PC-9 (cell line): Measurements from ENCODE around the gene PLEKHA1. TPM values are rescaled to one million over a fixed set of nuclear protein-coding genes. Genes with fewer than 3 reads are reported as not detected.
A peak's percentile ranks its signal among the peaks of the same experiment; 100 is the strongest.

ENCODE experiments used
- BruUV-seq: library from RNA; stranded (reverse); fragments of 400-500 nt; replicated peaks from 2 replicates; lab custom pipeline; 2021; lab: Mats Ljungman, UMichigan
- CTCF ChIA-PET: fragments of 300-600 bp; sonication (Branson Sonifier 250); formaldehyde crosslinking; loops from one replicate; lab custom pipeline; 2022; ENCODE audit warnings: antibody characterized with exemption; lab: Charles Lee
- POLR2A ChIA-PET: fragments of 300-600 bp; sonication (Branson Sonifier 250); formaldehyde crosslinking; loops from one replicate; lab custom pipeline; 2022; ENCODE audit warnings: antibody characterized with exemption; ENCODE audit not compliant: unreplicated experiment; lab: Charles Lee
- DNase-seq, 2 experiments: peaks; one replicate each; pipeline versions ENCODE4 v3.0.0 to v3.0.0-alpha.2; 2015 to 2022; ENCODE audit warnings: mixed read lengths in 1 of 2
- H2AFZ ChIP-seq: fragments of 200-600 bp; sonication (generic); 2 replicates; pipeline ENCODE4 v1.8.1; 2017; ENCODE audit warnings: antibody characterized with exemption
- H3F3A ChIP-seq: fragments of 200-600 bp; sonication (generic); 2 replicates; pipeline ENCODE4 v1.8.1; 2017; ENCODE audit warnings: antibody characterized with exemption, mild to moderate bottlenecking, low read depth; ENCODE audit not compliant: insufficient read depth
- H3K27ac ChIP-seq: fragments of 200-600 bp; sonication (generic); 2 replicates; pipeline ENCODE4 v1.6.1; 2016; ENCODE audit warnings: mixed run types
- H3K27me3 ChIP-seq: fragments of 200-600 bp; sonication (generic); 2 replicates; pipeline ENCODE4 v1.6.1; 2016; ENCODE audit warnings: low read depth, mixed run types; ENCODE audit not compliant: insufficient read depth
- H3K36me3 ChIP-seq: fragments of 200-600 bp; sonication (generic); 2 replicates; pipeline ENCODE4 v1.6.1; 2016; ENCODE audit warnings: low read depth, mixed run types
- H3K4me1 ChIP-seq: fragments of 200-600 bp; sonication (generic); replicated peaks from 2 replicates; pipeline ENCODE4 v1.6.1; 2016; ENCODE audit warnings: mixed run types; ENCODE audit not compliant: insufficient read depth
- H3K4me2 ChIP-seq: fragments of 200-600 bp; sonication (generic); 2 replicates; pipeline ENCODE4 v1.6.1; 2017; ENCODE audit warnings: mixed run types
- H3K4me3 ChIP-seq: fragments of 200-600 bp; sonication (generic); 2 replicates; pipeline ENCODE4 v1.6.1; 2016; ENCODE audit warnings: mixed run types
- H3K79me2 ChIP-seq: fragments of 200-600 bp; sonication (generic); 2 replicates; pipeline ENCODE4 v1.6.1; 2017; ENCODE audit warnings: low read depth, mixed run types
- H3K9me2 ChIP-seq: fragments of 200-600 bp; sonication (generic); 2 replicates; pipeline ENCODE4 v1.8.1; 2017; ENCODE audit warnings: mild to moderate bottlenecking; ENCODE audit not compliant: insufficient read depth
- H3K9me3 ChIP-seq: fragments of 200-600 bp; sonication (generic); 2 replicates; pipeline ENCODE4 v1.8.1; 2016; ENCODE audit warnings: low read depth; ENCODE audit not compliant: insufficient read depth
- H4K20me1 ChIP-seq: fragments of 200-600 bp; sonication (generic); 2 replicates; pipeline ENCODE4 v1.8.1; 2017; ENCODE audit not compliant: insufficient read depth
- EZH2 ChIP-seq: fragments of 200-600 bp; sonication (generic); IDR thresholded peaks from 2 replicates; pipeline ENCODE4 v1.8.0; 2017; ENCODE audit warnings: antibody characterized with exemption, low read depth
- intact Hi-C: fragments of 100-400 bp; cut with micrococcal nuclease; formaldehyde crosslinking; loops from one replicate; pipeline ENCODE4 v1.10.0; 2022; ENCODE audit not compliant: unreplicated experiment
- total RNA-seq: library from RNA; stranded (reverse); gene quantifications from 2 replicates; pipeline ENCODE4 v1.2.3, GENCODE V29; 2021
- TF ChIP-seq, protein P1 (sequence below): fragments of 200-600 bp; sonication (generic); conservative IDR thresholded peaks from 2 replicates; pipeline ENCODE4 v1.6.1; 2017; ENCODE audit warnings: mixed run types, antibody characterized with exemption, mild to moderate bottlenecking, moderate library complexity

Gene PLEKHA1
- total RNA-seq, 1 experiment from 2014 or later, result 33.8 TPM

DNA sequence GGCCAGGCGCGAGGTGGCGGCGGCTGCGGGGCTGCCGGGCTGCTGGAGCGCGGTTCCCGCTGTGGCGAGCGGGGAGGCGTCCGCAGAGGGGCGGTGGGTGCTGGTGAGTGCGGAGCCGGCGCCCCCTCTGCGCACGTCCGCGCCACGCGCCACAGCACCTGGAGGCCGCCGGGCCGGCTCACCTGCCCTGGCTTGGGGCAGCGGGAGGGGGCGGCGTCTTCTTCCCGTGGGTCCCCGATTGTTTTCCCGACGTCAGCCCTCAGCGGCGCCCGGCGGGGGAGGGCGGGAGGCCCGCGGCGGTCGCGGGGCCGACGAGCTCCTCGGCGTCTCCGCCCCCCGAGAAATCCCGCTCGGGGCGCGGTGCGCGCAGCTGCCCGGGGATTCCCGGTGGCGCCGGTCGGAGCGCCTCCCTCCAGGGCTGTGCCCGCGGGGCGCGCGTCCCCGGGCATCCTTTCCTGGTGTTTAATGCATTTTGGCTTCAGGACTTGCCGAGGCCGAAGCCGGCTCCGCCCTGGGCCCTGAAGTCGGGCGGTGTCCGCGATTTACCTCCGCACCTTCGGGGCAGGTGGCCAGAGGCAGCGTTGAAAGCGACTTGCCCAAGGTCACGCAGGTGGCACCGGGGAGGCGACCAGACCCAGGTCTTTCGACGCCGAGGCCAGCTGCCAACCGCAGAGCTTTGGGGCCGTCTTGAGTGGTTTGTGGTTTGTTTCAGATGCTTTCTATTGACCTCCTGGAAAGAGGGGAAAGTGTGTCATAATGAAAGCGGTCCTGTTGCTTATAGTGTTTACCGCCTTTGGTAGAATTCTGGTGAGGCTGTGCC is 561 bp downstream of the PLEKHA1 start:
- H3K9me2 ChIP-seq, result no peaks in the 10 kb centered on the region
- TF ChIP-seq EZH2, result no peak
- TF ChIP-seq, protein P1, sequence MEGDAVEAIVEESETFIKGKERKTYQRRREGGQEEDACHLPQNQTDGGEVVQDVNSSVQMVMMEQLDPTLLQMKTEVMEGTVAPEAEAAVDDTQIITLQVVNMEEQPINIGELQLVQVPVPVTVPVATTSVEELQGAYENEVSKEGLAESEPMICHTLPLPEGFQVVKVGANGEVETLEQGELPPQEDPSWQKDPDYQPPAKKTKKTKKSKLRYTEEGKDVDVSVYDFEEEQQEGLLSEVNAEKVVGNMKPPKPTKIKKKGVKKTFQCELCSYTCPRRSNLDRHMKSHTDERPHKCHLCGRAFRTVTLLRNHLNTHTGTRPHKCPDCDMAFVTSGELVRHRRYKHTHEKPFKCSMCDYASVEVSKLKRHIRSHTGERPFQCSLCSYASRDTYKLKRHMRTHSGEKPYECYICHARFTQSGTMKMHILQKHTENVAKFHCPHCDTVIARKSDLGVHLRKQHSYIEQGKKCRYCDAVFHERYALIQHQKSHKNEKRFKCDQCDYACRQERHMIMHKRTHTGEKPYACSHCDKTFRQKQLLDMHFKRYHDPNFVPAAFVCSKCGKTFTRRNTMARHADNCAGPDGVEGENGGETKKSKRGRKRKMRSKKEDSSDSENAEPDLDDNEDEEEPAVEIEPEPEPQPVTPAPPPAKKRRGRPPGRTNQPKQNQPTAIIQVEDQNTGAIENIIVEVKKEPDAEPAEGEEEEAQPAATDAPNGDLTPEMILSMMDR, result no peak
- peaks cover 29% of the 10 kb centered on the region for H3K79me2 ChIP-seq
- H3K27ac ChIP-seq, result peak overlapping the region; percentile 43
- no peaks in the 10 kb centered on the region for H4K20me1 ChIP-seq
- no TSS peak for BruUV-seq
- 0 out of 2 replicates have a peak, but pooled peaks cover 4% of the 10 kb centered on the region for H3F3A ChIP-seq
- H2AFZ ChIP-seq, result peak overlapping the region; percentile 88
- intact Hi-C loops, result loop anchor here (1.0 to 10.0 kb wide), 3 partner anchors 29 to 80 kb away; no protein-coding TSS in a partner anchor
- peak overlapping the region; percentile 73 for H3K4me2 ChIP-seq
- H3K36me3 ChIP-seq, result peaks cover under 1% of the 10 kb centered on the region; the same call in 1 of the 2 replicates
- no peaks in the 10 kb centered on the region for H3K9me3 ChIP-seq
- CTCF ChIA-PET, result interaction anchor here (0.8 kb wide), 1 partner anchor 82 kb away, joined by 11 read pairs; no protein-coding TSS in a partner anchor
- H3K4me1 ChIP-seq, result peaks cover 18% of the 10 kb centered on the region
- DNase-seq, result peak; percentile 48 to 67
- H3K4me3 ChIP-seq, result peak overlapping the region; percentile 62
- POLR2A ChIA-PET, result interaction anchor here (0.6 to 0.7 kb wide), 2 partner anchors 11 to 14 kb away, joined by 3 to 4 read pairs; no protein-coding TSS in a partner anchor
- no peaks in the 10 kb centered on the region for H3K27me3 ChIP-seq

DNA sequence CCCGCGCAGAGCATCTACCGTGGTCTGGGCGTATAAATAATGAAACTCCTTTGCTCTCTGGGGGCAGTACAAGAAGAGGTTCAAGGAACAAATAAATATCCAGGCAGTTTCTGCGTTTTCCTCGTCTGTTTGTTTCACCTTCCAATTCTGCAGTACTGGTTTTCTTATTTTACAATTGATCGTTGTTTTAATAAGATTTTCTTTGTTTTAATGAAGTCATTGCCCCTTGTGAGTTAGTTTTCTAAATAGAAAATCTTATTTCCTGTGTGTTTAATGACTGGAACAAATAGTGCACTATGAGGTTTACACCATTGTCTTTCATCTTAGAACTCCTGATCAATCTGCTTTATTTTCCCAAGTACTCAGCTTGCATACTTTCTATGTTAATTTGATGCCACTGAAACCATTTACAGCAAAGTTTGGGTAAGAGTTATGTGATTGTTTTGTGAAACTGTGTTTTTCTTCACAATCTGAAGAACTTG is 1.2 kb downstream of the PLEKHA1 start:
- Histone ChIP-seq H3F3A (0 out of 2 replicates have a peak, but pooled peaks cover 4% of the 10 kb centered on the region), H3K9me3 (no peaks in the 10 kb centered on the region), H3K27me3 (no peaks in the 10 kb centered on the region), H3K4me3 (peak overlapping the region; percentile 62), H3K36me3 (peaks cover 3% of the 10 kb centered on the region; the same call in 1 of the 2 replicates), H3K27ac (peak overlapping the region; percentile 43), H3K4me1 (peaks cover 18% of the 10 kb centered on the region), H3K79me2 (peaks cover 35% of the 10 kb centered on the region), H3K4me2 (peak overlapping the region; percentile 73), H4K20me1 (no peaks in the 10 kb centered on the region), H3K9me2 (no peaks in the 10 kb centered on the region), H2AFZ (peak overlapping the region; percentile 88)
- no peak for DNase-seq
- TF ChIP-seq EZH2, result no peak
- TF ChIP-seq, protein P1, result no peak
- BruUV-seq, result TSS peak; percentile 44
- ChIA-PET POLR2A (interaction anchor here (0.7 kb wide), 1 partner anchor 12 kb away, joined by 4 read pairs; no protein-coding TSS in a partner anchor), CTCF (no interaction called here)
- intact Hi-C loops, result loop anchor here (1.0 to 10.0 kb wide), 2 partner anchors 29 to 81 kb away; no protein-coding TSS in a partner anchor

DNA sequence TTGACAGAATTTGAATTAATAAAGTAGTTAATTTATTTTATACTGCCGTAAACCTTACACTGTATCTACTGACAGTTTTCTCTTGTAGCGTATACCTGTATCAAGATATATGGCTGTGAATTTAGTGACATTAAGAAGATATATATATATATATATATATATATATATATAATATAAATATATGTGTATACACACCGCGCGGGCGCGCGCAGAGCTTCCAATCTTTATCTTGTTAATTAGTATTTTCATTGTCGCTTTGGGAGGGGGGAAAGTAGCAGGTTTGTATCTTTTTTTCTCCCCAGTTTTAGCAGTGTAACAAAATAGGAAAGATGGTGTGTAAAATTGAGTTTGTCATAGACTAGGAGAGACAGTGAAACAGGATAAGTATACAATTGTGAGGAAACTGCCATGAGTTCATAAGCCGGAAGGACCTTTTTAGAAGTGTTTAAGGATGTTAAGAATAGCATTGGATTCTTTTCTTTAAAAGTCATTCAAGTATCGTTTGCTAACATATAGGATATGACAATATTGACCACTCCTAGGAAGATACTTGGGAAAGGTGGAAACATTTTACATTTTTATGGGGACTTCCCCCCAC is 2.0 kb downstream of the PLEKHA1 start:
- peaks cover 3% of the 10 kb centered on the region; the same call in 1 of the 2 replicates for H3K36me3 ChIP-seq
- peaks cover 35% of the 10 kb centered on the region for H3K79me2 ChIP-seq
- intact Hi-C loops, result loop anchor here (10.0 kb wide), 1 partner anchor 82 kb away; no protein-coding TSS in a partner anchor
- TF ChIP-seq EZH2, result no peak
- TF ChIP-seq, protein P1, result no peak
- H3K9me3 ChIP-seq, result no peaks in the 10 kb centered on the region
- no peaks in the 10 kb centered on the region for H3K27me3 ChIP-seq
- H3F3A ChIP-seq, result 0 out of 2 replicates have a peak, but pooled peaks cover 4% of the 10 kb centered on the region
- H3K4me3 ChIP-seq, result no peak overlapping the region
- H3K27ac ChIP-seq, result no peak overlapping the region
- no TSS peak for BruUV-seq
- DNase-seq, result no peak
- H2AFZ ChIP-seq, result no peak overlapping the region
- peaks cover 18% of the 10 kb centered on the region for H3K4me1 ChIP-seq
- no peaks in the 10 kb centered on the region for H4K20me1 ChIP-seq
- POLR2A ChIA-PET, result no interaction called here
- CTCF ChIA-PET, result no interaction called here
- no peaks in the 10 kb centered on the region for H3K9me2 ChIP-seq
- H3K4me2 ChIP-seq, result peak overlapping the region; percentile 73; the same call in 1 of the 2 replicates
